GM18868 (cell line): ENCODE measurements around the gene RAB1A.
"Not testable (repeated sequence)": the region's sequence is repeated elsewhere in the genome, so short reads cannot be mapped to it uniquely, and the experiment has no call there.

Experiments
- ATAC-seq: cut with Tn5 transposase; IDR thresholded peaks from one replicate; pipeline ENCODE4 v1.9.1; 2021; ENCODE audit warnings: mild to moderate bottlenecking, moderate library complexity; ENCODE audit not compliant: unreplicated experiment

Gene RAB1A

GRCh38 chr2:65137197-65137775 lies 7.4 kb upstream of the RAB1A start:
- ATAC-seq = no peak

- no peak for ATAC-seq
These were observed 6.3 kb upstream of the RAB1A start for GRCh38 chr2:65136253-65136652.

GRCh38 chr2:65134158-65134557 lies 4.3 kb upstream of the RAB1A start:
- ATAC-seq = no peak

- ATAC-seq = no peak
These were observed 3.7 kb upstream of the RAB1A start for GRCh38 chr2:65133626-65134025.

- not testable (repeated sequence) for ATAC-seq
These were observed 3.0 kb upstream of the RAB1A start for GRCh38 chr2:65132930-65133329.

GRCh38 chr2:65130664-65131175 lies 814 bp upstream of the RAB1A start:
- peak; percentile 16 for ATAC-seq

- ATAC-seq = peak; percentile 0
These were observed 550 bp downstream of the RAB1A start for GRCh38 chr2:65129286-65129825.

- no peak for ATAC-seq
These were observed 1.4 kb downstream of the RAB1A start for GRCh38 chr2:65128297-65129190.

GRCh38 chr2:65125457-65125856 lies 4.4 kb downstream of the RAB1A start:
- not testable (repeated sequence) for ATAC-seq

GRCh38 chr2:65122313-65122712 lies 7.6 kb downstream of the RAB1A start:
- ATAC-seq = no peak

GRCh38 chr2:65120990-65121693 lies 8.8 kb downstream of the RAB1A start:
- no peak for ATAC-seq

GRCh38 chr2:65116645-65117044 lies 13.3 kb downstream of the RAB1A start:
- ATAC-seq = no peak

- no peak for ATAC-seq
These were observed 15.0 kb downstream of the RAB1A start for GRCh38 chr2:65114921-65115320.

- ATAC-seq = no peak
These were observed 16.1 kb downstream of the RAB1A start for GRCh38 chr2:65113816-65114215.

- no peak for ATAC-seq
These were observed 16.7 kb downstream of the RAB1A start for GRCh38 chr2:65113229-65113628.

GRCh38 chr2:65112633-65113032 lies 17.3 kb downstream of the RAB1A start:
- no peak for ATAC-seq

- no peak for ATAC-seq
These were observed 21.1 kb downstream of the RAB1A start for GRCh38 chr2:65108780-65109179.

- ATAC-seq = no peak
These were observed 22.4 kb downstream of the RAB1A start for GRCh38 chr2:65107530-65107929.

GRCh38 chr2:65103013-65103715 lies 26.7 kb downstream of the RAB1A start:
- no peak for ATAC-seq

GRCh38 chr2:65101071-65101470 lies 28.8 kb downstream of the RAB1A start:
- no peak for ATAC-seq

GRCh38 chr2:65098741-65099140 lies 31.2 kb downstream of the RAB1A start:
- no peak for ATAC-seq
